HG03039 (cell line): ENCODE measurements around the gene ETDC.
A peak's percentile ranks its signal among the peaks of the same experiment; 100 is the strongest.
"Not testable (repeated sequence)": the region's sequence is repeated elsewhere in the genome, so short reads cannot be mapped to it uniquely, and the experiment has no call there.

ENCODE experiments used
- ATAC-seq: cut with Tn5 transposase; IDR thresholded peaks from one replicate; pipeline ENCODE4 v1.9.1; 2021; ENCODE audit warnings: mild to moderate bottlenecking, moderate library complexity; ENCODE audit not compliant: unreplicated experiment

Gene ETDC

GRCh38 chrX:135309430-135309923, at the start of gene ETDC:
TSS of gene ETDC (plus strand) at chrX:135309480. CDS start at chrX:135309480, 0 bp downstream.
- no peak for ATAC-seq

DNA sequence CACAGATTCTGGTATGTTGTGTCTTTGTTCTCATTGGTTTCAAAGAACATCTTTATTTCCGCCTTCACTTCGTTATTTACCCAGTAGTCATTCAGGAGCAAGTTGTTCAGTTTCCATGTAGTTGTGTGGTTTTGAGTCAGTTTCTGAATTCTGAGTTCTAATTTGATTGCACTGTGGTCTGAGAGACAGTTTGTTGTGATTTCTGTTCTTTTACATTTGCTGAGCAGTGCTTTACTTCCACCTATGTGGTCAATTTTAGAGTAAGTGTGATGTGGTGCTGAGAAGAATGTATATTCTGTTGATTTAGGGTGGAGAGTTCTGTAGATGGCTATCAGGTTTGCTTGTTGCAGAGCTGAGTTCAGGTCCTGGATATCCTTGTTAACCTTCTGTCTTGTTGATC, 48.3 kb upstream of the ETDC start:
- not testable (repeated sequence) for ATAC-seq

- not testable (repeated sequence) for ATAC-seq
These were observed 45.9 kb upstream of the ETDC start for GRCh38 chrX:135263376-135263775.

GRCh38 chrX:135264206-135264605, 45.1 kb upstream of the ETDC start:
- no peak for ATAC-seq

DNA sequence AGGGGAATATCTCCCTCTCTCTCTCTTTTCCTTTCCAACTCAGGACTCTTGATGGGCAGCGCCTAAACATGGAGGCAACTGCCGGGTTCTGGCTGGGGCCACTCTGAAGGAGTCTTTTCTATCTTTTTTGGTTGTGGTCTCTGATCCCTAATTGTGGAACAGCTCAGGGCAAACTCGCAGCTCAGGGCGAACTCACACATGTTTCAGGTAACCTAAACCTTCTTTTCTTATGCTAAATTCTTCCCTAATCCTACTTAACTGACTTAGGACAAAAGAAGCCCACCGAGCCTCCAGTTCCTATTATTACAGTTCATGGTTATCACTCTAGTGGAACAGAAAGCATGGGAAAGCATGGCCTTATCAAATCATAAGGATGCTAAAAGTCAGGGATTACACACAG, 36.1 kb upstream of the ETDC start:
- no peak for ATAC-seq

DNA sequence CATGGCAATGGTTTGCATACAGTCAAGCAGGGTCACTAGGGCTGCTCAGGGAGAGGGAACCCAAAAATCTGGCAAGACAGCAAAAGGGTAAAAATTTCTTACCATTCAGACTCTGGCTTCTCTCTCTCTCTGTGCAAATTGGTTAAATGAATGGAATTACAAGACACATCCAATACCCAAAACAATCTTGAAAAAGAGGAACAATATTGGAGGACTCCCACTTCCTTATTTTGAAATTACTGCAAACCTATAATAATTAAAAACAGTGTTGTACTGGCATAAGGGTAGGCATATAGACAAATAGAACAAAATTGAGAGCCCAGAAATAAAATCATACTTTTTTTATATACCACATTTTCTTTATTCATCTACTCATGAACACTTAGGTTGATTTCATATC, 33.3 kb upstream of the ETDC start:
- no peak for ATAC-seq

GRCh38 chrX:135287266-135287823, 21.9 kb upstream of the ETDC start:
- no peak for ATAC-seq

- peak; percentile 93 for ATAC-seq
These were observed 13.9 kb upstream of the ETDC start for GRCh38 chrX:135295238-135295943.

GRCh38 chrX:135295944-135296305, 13.4 kb upstream of the ETDC start:
- ATAC-seq, result peak; percentile 53

GRCh38 chrX:135302269-135302873, 6.9 kb upstream of the ETDC start:
- ATAC-seq, result no peak

GRCh38 chrX:135304741-135305140, 4.5 kb upstream of the ETDC start:
- ATAC-seq, result no peak

DNA sequence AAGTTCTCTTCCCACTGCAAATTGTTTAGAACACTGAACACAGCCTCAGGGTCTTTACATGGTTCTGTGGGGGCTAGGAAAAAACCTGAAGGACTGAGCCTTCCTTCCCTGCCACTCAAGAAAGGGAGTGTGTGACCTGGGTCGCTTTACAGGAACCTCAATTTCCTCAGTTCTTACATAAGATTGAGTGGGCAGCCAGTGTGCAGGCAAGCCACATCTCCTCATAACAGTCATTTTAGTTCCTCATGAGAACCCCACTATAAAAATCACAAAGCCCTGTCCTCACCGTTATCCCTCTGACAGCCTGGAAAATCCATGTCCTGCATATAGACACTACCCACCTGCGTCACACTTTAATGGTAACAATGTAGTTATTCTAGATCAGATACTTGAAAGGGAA, 2.1 kb upstream of the ETDC start:
- no peak for ATAC-seq

- no peak for ATAC-seq
These were observed 880 bp upstream of the ETDC start for GRCh38 chrX:135308345-135308855.

DNA sequence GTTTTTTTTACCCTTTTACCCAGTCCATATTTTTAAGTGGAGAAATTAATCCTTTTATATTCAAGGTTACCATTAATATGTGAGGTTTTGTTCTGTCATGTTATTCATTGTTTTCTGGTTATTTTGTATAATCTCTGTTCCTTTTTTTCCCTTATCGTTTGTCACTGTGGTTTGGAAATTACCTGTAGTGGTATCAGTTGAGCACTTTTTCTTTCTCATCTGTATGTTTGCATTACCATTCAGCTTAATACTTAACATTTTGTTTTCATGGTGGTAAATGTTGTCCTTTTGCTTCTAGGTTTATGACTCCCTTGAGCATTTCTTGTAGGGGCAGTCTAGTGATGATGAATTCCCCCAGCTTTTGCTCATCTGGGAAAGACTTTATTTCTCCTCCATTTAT, 6.6 kb downstream of the ETDC start:
- ATAC-seq, result no peak

DNA sequence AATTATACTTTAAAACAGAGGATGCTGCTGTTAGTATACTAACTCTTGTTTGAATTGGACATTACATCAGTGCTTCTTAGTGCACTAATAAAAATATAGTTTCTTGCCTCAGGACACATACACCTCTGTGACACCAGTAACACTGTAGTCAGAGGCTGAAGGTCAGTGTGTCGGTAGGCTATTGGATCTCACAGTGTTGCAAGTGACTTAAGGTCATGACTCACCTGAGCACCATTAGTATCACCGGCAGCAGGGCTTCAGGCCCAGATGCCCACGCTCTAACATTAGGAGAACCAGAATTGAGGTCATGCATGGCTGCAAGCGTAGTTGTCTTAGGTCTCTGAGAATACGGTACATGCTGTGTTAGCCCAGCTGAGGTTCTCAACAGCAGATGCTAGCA, 15.2 kb downstream of the ETDC start:
- ATAC-seq, result no peak

- not testable (repeated sequence) for ATAC-seq
These were observed 15.9 kb downstream of the ETDC start for GRCh38 chrX:135325036-135325818.

DNA sequence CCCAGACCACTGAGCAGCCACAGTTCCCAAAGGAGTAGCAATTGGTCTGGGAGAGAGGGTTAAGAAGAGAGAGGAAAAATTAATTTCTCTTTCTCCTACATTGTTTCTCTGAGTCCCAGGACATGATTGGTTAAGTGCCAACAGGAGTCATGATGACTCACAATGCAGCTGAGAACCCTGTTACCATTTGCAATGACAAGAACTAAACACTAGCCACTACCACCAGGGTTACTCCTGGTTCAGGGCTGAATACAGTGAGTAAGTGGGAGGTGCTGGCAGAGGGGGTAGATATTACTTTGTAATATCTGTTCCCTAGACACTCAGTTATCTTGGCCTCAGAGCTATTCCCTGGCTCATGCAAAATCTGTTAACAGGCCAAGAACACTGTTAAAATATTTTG, 18.0 kb downstream of the ETDC start:
- ATAC-seq, result no peak

GRCh38 chrX:135328421-135329005, 19.2 kb downstream of the ETDC start:
- no peak for ATAC-seq

DNA sequence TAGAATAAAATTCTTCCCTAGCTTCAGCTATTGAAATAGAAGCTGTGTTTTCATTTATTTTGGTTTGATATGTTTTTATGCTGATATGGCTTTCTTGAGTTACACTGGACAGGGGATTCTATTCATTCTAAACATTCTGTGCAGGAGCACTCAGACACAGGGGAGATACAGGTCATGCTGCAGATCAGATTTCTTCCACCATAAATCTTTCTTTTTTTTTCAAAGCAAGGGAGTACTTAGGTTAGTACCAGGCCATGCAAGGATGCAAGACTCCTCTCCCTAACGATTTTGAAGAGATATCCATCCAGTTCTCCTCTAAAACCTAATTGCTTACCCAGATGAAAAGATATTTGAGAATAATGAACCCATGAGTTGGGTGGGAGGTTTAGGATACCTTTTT, 21.4 kb downstream of the ETDC start:
- ATAC-seq, result no peak

- ATAC-seq, result no peak
These were observed 22.2 kb downstream of the ETDC start for GRCh38 chrX:135331525-135331924.

DNA sequence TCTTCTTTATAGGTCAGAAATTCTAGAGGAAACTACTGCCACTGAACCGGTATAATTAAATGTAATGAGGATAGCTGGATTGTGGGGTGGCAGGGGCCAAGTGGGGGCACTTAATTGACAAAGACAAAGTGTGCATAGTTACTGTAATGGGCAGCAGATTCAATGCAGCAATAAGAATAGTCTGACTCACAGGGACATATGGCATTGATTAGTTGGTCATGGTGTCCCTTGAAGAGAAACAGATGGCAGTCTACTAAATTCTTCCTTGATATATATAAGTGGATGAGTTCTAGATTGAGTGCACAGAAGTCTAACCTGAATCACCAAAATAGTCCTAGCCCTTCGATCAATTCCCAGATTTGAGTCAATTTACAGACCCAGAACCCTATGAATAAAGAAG, 31.6 kb downstream of the ETDC start:
- ATAC-seq, result no peak
